WTC11 (cell line): ENCODE results near the gene GRIK2. TPM values are rescaled to one million over a fixed set of nuclear protein-coding genes. Genes with fewer than 3 reads are reported as not detected.

Experiments
- ATAC-seq: fragments of 200-7000 bp; cut with Tn5 transposase; 2 replicates; pipeline ENCODE4 v1.10.0; 2021; ENCODE audit warnings: mild to moderate bottlenecking, moderate library complexity
- CTCF ChIA-PET: fragments of 300-600 bp; sonication (Branson Sonifier 250); formaldehyde crosslinking; loops from one replicate; lab custom pipeline; 2021; ENCODE audit warnings: antibody characterized with exemption; lab: Charles Lee
- POLR2A ChIA-PET: fragments of 350-600 bp; sonication (Branson Sonifier 250); formaldehyde crosslinking; loops from one replicate; lab custom pipeline; 2021; ENCODE audit warnings: antibody characterized with exemption; lab: Charles Lee
- DNase-seq: peaks from one replicate; pipeline ENCODE4 v3.0.0; 2021; ENCODE audit warnings: low spot score
- H3K27ac Mint-ChIP-seq: 2 replicates; pipeline ENCODE4 v1.8.0; 2021; ENCODE audit warnings: mixed read lengths
- H3K27me3 Mint-ChIP-seq: 2 replicates; pipeline ENCODE4 v1.8.0; 2021; ENCODE audit warnings: low read depth, mild to moderate bottlenecking, moderate library complexity, mixed read lengths
- H3K36me3 Mint-ChIP-seq: 2 replicates; pipeline ENCODE4 v1.8.0; 2021; ENCODE audit warnings: mixed read lengths
- H3K4me1 Mint-ChIP-seq: 2 replicates; pipeline ENCODE4 v1.8.0; 2022; ENCODE audit warnings: mixed read lengths
- H3K4me3 Mint-ChIP-seq: 2 replicates; pipeline ENCODE4 v1.8.0; 2021; ENCODE audit warnings: mild to moderate bottlenecking, moderate library complexity, mixed read lengths
- H3K9me3 Mint-ChIP-seq: 2 replicates; pipeline ENCODE4 v1.8.0; 2021; ENCODE audit warnings: mixed read lengths
- CBFB ChIP-seq: sonication (generic); formaldehyde crosslinking; IDR thresholded peaks from 2 replicates; pipeline ENCODE4 v1.8.1; 2022; ENCODE audit warnings: mild to moderate bottlenecking, low read depth, missing genetic modification reagents
- CREB1 ChIP-seq: sonication (generic); formaldehyde crosslinking; IDR thresholded peaks from 2 replicates; pipeline ENCODE4 v1.8.0; 2023; ENCODE audit warnings: mild to moderate bottlenecking, missing genetic modification reagents
- ELF4 ChIP-seq: sonication (generic); formaldehyde crosslinking; IDR thresholded peaks from 2 replicates; pipeline ENCODE4 v1.8.1; 2022; ENCODE audit warnings: low read depth, mild to moderate bottlenecking, moderate library complexity, missing genetic modification reagents
- FOXP1 ChIP-seq: sonication (generic); formaldehyde crosslinking; IDR thresholded peaks from 2 replicates; pipeline ENCODE4 v1.8.0; 2022; ENCODE audit warnings: missing genetic modification reagents, mild to moderate bottlenecking, moderate library complexity, borderline replicate concordance
- FOXP4 ChIP-seq: sonication (generic); formaldehyde crosslinking; IDR thresholded peaks from 2 replicates; pipeline ENCODE4 v1.8.0; 2022; ENCODE audit warnings: mild to moderate bottlenecking, missing genetic modification reagents
- GABPB1 ChIP-seq: sonication (generic); formaldehyde crosslinking; IDR thresholded peaks from 2 replicates; pipeline ENCODE4 v1.8.1; 2023; ENCODE audit warnings: mild to moderate bottlenecking, missing genetic modification reagents
- JAZF1 ChIP-seq: fragments of 250-450 bp; sonication (Bioruptor Pico); IDR thresholded peaks from 2 replicates; pipeline ENCODE4 v1.9.0; 2021; ENCODE audit warnings: moderate library complexity, mild to moderate bottlenecking, inconsistent platforms
- NR2C2 ChIP-seq: sonication (generic); formaldehyde crosslinking; IDR thresholded peaks from 2 replicates; pipeline ENCODE4 v1.8.0; 2022; ENCODE audit warnings: mild to moderate bottlenecking, missing genetic modification reagents
- OVOL2 ChIP-seq: fragments of 250-450 bp; sonication (Bioruptor Pico); IDR thresholded peaks from 2 replicates; pipeline ENCODE4 v1.9.0; 2021; ENCODE audit warnings: mild to moderate bottlenecking, borderline replicate concordance
- PRDM15 ChIP-seq: sonication (generic); formaldehyde crosslinking; IDR thresholded peaks from 2 replicates; pipeline ENCODE4 v1.8.0; 2022; ENCODE audit warnings: missing genetic modification reagents
- TEAD1 ChIP-seq: sonication (generic); formaldehyde crosslinking; IDR thresholded peaks from 2 replicates; pipeline ENCODE4 v1.8.0; 2022; ENCODE audit warnings: mild to moderate bottlenecking, missing genetic modification reagents
- ZNF416 ChIP-seq: fragments of 250-450 bp; sonication (Bioruptor Pico); IDR thresholded peaks from 2 replicates; pipeline ENCODE4 v1.9.0; 2021; ENCODE audit warnings: mild to moderate bottlenecking, inconsistent platforms
- ZNF423 ChIP-seq: fragments of 250-450 bp; sonication (Bioruptor Pico); IDR thresholded peaks from 2 replicates; pipeline ENCODE4 v2.1.2; 2022; ENCODE audit warnings: mild to moderate bottlenecking, moderate library complexity
- total RNA-seq: library from RNA; stranded (reverse); gene quantifications from 3 replicates; pipeline ENCODE4 v1.2.3, GENCODE V29; 2021
- TF ChIP-seq, protein P1 (sequence below): sonication (generic); formaldehyde crosslinking; IDR thresholded peaks from 2 replicates; pipeline ENCODE4 v1.8.1; 2023; ENCODE audit warnings: mild to moderate bottlenecking, missing genetic modification reagents, moderate library complexity
- TF ChIP-seq, protein P2 (sequence below): sonication (generic); formaldehyde crosslinking; IDR thresholded peaks from 2 replicates; pipeline ENCODE4 v1.8.1; 2023; ENCODE audit warnings: mild to moderate bottlenecking, missing genetic modification reagents, moderate library complexity
- TF ChIP-seq, protein P3 (sequence below): fragments of 250-450 bp; sonication (Bioruptor Pico); IDR thresholded peaks from 2 replicates; pipeline ENCODE4 v2.1.2; 2022; ENCODE audit warnings: mild to moderate bottlenecking, moderate library complexity

Gene GRIK2
- total RNA-seq, 1 experiment from 2014 or later: 2.7 TPM

- no peak overlapping the region for H3K27ac Mint-ChIP-seq
- ChIA-PET CTCF (no interaction called here), POLR2A (no interaction called here)
- peaks cover 14% of the 10 kb centered on the region for H3K4me1 Mint-ChIP-seq
- no peaks in the 10 kb centered on the region for H3K36me3 Mint-ChIP-seq
- TF ChIP-seq CREB1 (CRISPR knock-in tag) (no peak), PRDM15 (CRISPR knock-in tag) (no peak), NR2C2 (CRISPR knock-in tag) (no peak), OVOL2 (CRISPR knock-in tag) (no peak), CBFB (no peak), JAZF1 (no peak), FOXP4 (CRISPR knock-in tag) (no peak), GABPB1 (CRISPR knock-in tag) (no peak), FOXP1 (CRISPR knock-in tag) (no peak), TEAD1 (CRISPR knock-in tag) (no peak), ZNF416 (CRISPR knock-in tag) (no peak), ZNF423 (CRISPR knock-in tag) (no peak), ELF4 (CRISPR knock-in tag) (no peak)
- TF ChIP-seq, protein P1, sequence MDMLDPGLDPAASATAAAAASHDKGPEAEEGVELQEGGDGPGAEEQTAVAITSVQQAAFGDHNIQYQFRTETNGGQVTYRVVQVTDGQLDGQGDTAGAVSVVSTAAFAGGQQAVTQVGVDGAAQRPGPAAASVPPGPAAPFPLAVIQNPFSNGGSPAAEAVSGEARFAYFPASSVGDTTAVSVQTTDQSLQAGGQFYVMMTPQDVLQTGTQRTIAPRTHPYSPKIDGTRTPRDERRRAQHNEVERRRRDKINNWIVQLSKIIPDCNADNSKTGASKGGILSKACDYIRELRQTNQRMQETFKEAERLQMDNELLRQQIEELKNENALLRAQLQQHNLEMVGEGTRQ (CRISPR knock-in tag): no peak
- TF ChIP-seq, protein P2, sequence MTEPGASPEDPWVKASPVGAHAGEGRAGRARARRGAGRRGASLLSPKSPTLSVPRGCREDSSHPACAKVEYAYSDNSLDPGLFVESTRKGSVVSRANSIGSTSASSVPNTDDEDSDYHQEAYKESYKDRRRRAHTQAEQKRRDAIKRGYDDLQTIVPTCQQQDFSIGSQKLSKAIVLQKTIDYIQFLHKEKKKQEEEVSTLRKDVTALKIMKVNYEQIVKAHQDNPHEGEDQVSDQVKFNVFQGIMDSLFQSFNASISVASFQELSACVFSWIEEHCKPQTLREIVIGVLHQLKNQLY (CRISPR knock-in tag): no peak
- H3K4me3 Mint-ChIP-seq: no peak overlapping the region
- peaks cover 7% of the 10 kb centered on the region for H3K9me3 Mint-ChIP-seq
- H3K27me3 Mint-ChIP-seq: no peaks in the 10 kb centered on the region
- DNase-seq (no peak), ATAC-seq (no peak)
These were observed 156.9 kb downstream of the GRIK2 start for GRCh38 chr6:101550451-101550850.

GRCh38 chr6:101554231-101554630 lies 160.7 kb downstream of the GRIK2 start:
- no peaks in the 10 kb centered on the region for H3K27me3 Mint-ChIP-seq

More at GRCh38 chr6:101554231-101554630, 160.7 kb downstream of the GRIK2 start:
- POLR2A ChIA-PET: no interaction called here
- CTCF ChIA-PET: no interaction called here
- ATAC-seq: no peak
- Mint-ChIP-seq H3K9me3 (no peaks in the 10 kb centered on the region), H3K4me1 (peaks cover 23% of the 10 kb centered on the region), H3K4me3 (no peak overlapping the region), H3K36me3 (no peaks in the 10 kb centered on the region), H3K27ac (no peak overlapping the region)
- DNase-seq: no peak
- TF ChIP-seq, protein P3, sequence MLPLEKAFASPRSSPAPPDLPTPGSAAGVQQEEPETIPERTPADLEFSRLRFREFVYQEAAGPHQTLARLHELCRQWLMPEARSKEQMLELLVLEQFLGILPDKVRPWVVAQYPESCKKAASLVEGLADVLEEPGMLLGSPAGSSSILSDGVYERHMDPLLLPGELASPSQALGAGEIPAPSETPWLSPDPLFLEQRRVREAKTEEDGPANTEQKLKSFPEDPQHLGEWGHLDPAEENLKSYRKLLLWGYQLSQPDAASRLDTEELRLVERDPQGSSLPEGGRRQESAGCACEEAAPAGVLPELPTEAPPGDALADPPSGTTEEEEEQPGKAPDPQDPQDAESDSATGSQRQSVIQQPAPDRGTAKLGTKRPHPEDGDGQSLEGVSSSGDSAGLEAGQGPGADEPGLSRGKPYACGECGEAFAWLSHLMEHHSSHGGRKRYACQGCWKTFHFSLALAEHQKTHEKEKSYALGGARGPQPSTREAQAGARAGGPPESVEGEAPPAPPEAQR (CRISPR knock-in tag): no peak
